GM23338 (cell line): Measurements from ENCODE around the gene OPRM1. TPM values are rescaled to one million over a fixed set of nuclear protein-coding genes. Genes with fewer than 3 reads are reported as not detected.
A peak's percentile ranks its signal among the peaks of the same experiment; 100 is the strongest.

Experiments
- ATAC-seq: fragments of 200-7000 bp; cut with Tn5 transposase; 3 replicates; pipeline ENCODE4 v1.9.1; 2020
- DNase-seq: peaks from one replicate; pipeline ENCODE4 v3.0.0-alpha.2; 2015; ENCODE audit warnings: low spot score
- H2AFZ ChIP-seq: fragments of 200-600 bp; sonication (generic); 2 replicates; pipeline ENCODE4 v1.8.0; 2016; ENCODE audit warnings: antibody characterized with exemption, mild to moderate bottlenecking, moderate library complexity
- H3F3A ChIP-seq: fragments of 200-600 bp; sonication (generic); replicated peaks from 2 replicates; pipeline ENCODE4 v1.8.0; 2017; ENCODE audit warnings: antibody characterized with exemption, mixed run types, low read depth
- H3K27ac ChIP-seq: fragments of 200-600 bp; sonication (generic); 2 replicates; pipeline ENCODE4 v1.6.1; 2016; ENCODE audit warnings: low read depth
- H3K27me3 ChIP-seq: fragments of 200-600 bp; sonication (generic); 2 replicates; pipeline ENCODE4 v1.8.0; 2016; ENCODE audit warnings: mild to moderate bottlenecking, mixed run types, moderate library complexity; ENCODE audit not compliant: insufficient read depth
- H3K36me3 ChIP-seq: fragments of 200-600 bp; sonication (generic); 2 replicates; pipeline ENCODE4 v1.8.0; 2016; ENCODE audit warnings: mild to moderate bottlenecking; ENCODE audit not compliant: insufficient read depth
- H3K4me1 ChIP-seq: fragments of 200-600 bp; sonication (generic); 2 replicates; pipeline ENCODE4 v1.8.0; 2016; ENCODE audit warnings: mild to moderate bottlenecking, moderate library complexity; ENCODE audit not compliant: insufficient read depth
- H3K4me2 ChIP-seq: fragments of 200-600 bp; sonication (generic); 2 replicates; pipeline ENCODE4 v1.7.1; 2017; ENCODE audit warnings: mixed run types
- H3K4me3 ChIP-seq: fragments of 200-600 bp; sonication (generic); 2 replicates; pipeline ENCODE4 v1.6.1; 2016; ENCODE audit warnings: mixed run types
- H3K79me2 ChIP-seq: fragments of 200-600 bp; sonication (generic); replicated peaks from 2 replicates; pipeline ENCODE4 v1.8.0; 2017; ENCODE audit warnings: mild to moderate bottlenecking; ENCODE audit not compliant: insufficient read depth
- H3K9me2 ChIP-seq: fragments of 200-600 bp; sonication (generic); 2 replicates; pipeline ENCODE4 v1.8.0; 2017; ENCODE audit not compliant: insufficient read depth
- H4K20me1 ChIP-seq: fragments of 200-600 bp; sonication (generic); replicated peaks from 2 replicates; pipeline ENCODE4 v1.8.0; 2017; ENCODE audit warnings: mild to moderate bottlenecking; ENCODE audit not compliant: insufficient read depth
- H3K27ac Mint-ChIP-seq: 2 replicates; pipeline ENCODE4 v1.8.0; 2020; ENCODE audit warnings: inconsistent platforms, mild to moderate bottlenecking, moderate library complexity, mixed read lengths
- H3K27me3 Mint-ChIP-seq: 3 replicates; pipeline ENCODE4 v1.8.0; 2022; ENCODE audit warnings: low read depth, mild to moderate bottlenecking, moderate library complexity, mixed read lengths, inconsistent platforms; ENCODE audit not compliant: insufficient read depth, poor library complexity
- H3K36me3 Mint-ChIP-seq: 3 replicates; pipeline ENCODE4 v1.8.0; 2021; ENCODE audit warnings: low read depth, mild to moderate bottlenecking, inconsistent platforms, moderate library complexity, mixed read lengths
- H3K4me1 Mint-ChIP-seq: 3 replicates; pipeline ENCODE4 v1.8.0; 2020; ENCODE audit warnings: mild to moderate bottlenecking, inconsistent platforms, mixed read lengths
- H3K4me3 Mint-ChIP-seq: 3 replicates; pipeline ENCODE4 v1.8.0; 2021; ENCODE audit warnings: moderate library complexity, mild to moderate bottlenecking, inconsistent platforms, mixed read lengths
- H3K9me3 Mint-ChIP-seq: 3 replicates; pipeline ENCODE4 v1.8.0; 2020; ENCODE audit warnings: moderate library complexity, mild to moderate bottlenecking, inconsistent platforms, mixed read lengths
- CREB1 ChIP-seq: fragments of 250-450 bp; sonication (Bioruptor Pico); IDR thresholded peaks from 2 replicates; pipeline ENCODE4 v1.5.0; 2020; ENCODE audit warnings: low read depth, mild to moderate bottlenecking, moderate library complexity
- ETS1 ChIP-seq: IDR thresholded peaks from 2 replicates; pipeline ENCODE4 v1.6.1; 2016; ENCODE audit warnings: antibody characterized with exemption
- EZH2 ChIP-seq: fragments of 200-600 bp; sonication (generic); IDR thresholded peaks from one replicate; pipeline ENCODE4 v1.8.0; 2017; ENCODE audit warnings: antibody characterized with exemption, mild to moderate bottlenecking, low read depth; ENCODE audit not compliant: unreplicated experiment
- EZH2phosphoT487 ChIP-seq: fragments of 200-600 bp; sonication (generic); IDR thresholded peaks from one replicate; pipeline ENCODE4 v1.8.1; 2018; ENCODE audit warnings: antibody characterized with exemption; ENCODE audit not compliant: unreplicated experiment
- JUNB ChIP-seq: IDR thresholded peaks from one replicate; pipeline ENCODE4 v1.6.1; 2016; ENCODE audit warnings: antibody characterized with exemption; ENCODE audit not compliant: unreplicated experiment
- NANOG ChIP-seq: IDR thresholded peaks from 2 replicates; pipeline ENCODE4 v1.6.1; 2016; ENCODE audit warnings: antibody characterized with exemption, borderline replicate concordance
- POLR2AphosphoS5 ChIP-seq: IDR thresholded peaks from 2 replicates; pipeline ENCODE4 v1.6.1; 2016; ENCODE audit warnings: antibody characterized with exemption, low read depth
- REST ChIP-seq: IDR thresholded peaks from one replicate; pipeline ENCODE4 v1.6.1; 2018; ENCODE audit warnings: antibody characterized with exemption; ENCODE audit not compliant: unreplicated experiment
- STAT1 ChIP-seq: IDR thresholded peaks from one replicate; pipeline ENCODE4 v1.6.1; 2016; ENCODE audit warnings: antibody characterized with exemption; ENCODE audit not compliant: unreplicated experiment
- ZNF114 ChIP-seq: fragments of 250-450 bp; sonication (Bioruptor Pico); IDR thresholded peaks from 2 replicates; pipeline ENCODE4 v1.5.0; 2020; ENCODE audit warnings: mild to moderate bottlenecking, moderate library complexity
- ZNF331 ChIP-seq: fragments of 250-450 bp; sonication (Bioruptor Pico); IDR thresholded peaks from 2 replicates; pipeline ENCODE4 v1.5.0; 2020; ENCODE audit warnings: low read depth, mild to moderate bottlenecking, moderate library complexity
- polyA plus RNA-seq: library from polyadenylated mRNA; unstranded; fragments of >200 nt; fragmentation: Nextera tagmentation; extraction: Ambion mirVana; gene quantifications from 2 replicates; pipeline ENCODE4 v1.2.1, GENCODE V29; 2016
- total RNA-seq: library from RNA; depleted of rRNA; stranded (reverse); fragments of >200 nt; shearing (Covaris generic); gene quantifications from 2 replicates; pipeline ENCODE4 v1.2.3, GENCODE V29; 2014
- TF ChIP-seq, protein P1 (sequence below), 2 experiments: fragments of 200-600 bp in 1 of 2; sonication (generic) in 1 of 2; conservative IDR thresholded peaks; 2 replicates each; pipeline versions ENCODE4 v1.5.1 to v1.6.1; 2016 to 2017; ENCODE audit warnings: antibody characterized with exemption in 2 of 2, low read depth in 2 of 2, mild to moderate bottlenecking in 2 of 2, moderate library complexity in 1 of 2
- TF ChIP-seq, protein P2 (sequence below): fragments of 250-450 bp; sonication (Bioruptor Pico); IDR thresholded peaks from 2 replicates; pipeline ENCODE4 v1.5.0; 2020; ENCODE audit warnings: mild to moderate bottlenecking, moderate library complexity

OPRM1 gene
- total and polyA plus RNA-seq, 2 experiments from 2014 or later = 0.52 TPM; not detected in 1

DNA sequence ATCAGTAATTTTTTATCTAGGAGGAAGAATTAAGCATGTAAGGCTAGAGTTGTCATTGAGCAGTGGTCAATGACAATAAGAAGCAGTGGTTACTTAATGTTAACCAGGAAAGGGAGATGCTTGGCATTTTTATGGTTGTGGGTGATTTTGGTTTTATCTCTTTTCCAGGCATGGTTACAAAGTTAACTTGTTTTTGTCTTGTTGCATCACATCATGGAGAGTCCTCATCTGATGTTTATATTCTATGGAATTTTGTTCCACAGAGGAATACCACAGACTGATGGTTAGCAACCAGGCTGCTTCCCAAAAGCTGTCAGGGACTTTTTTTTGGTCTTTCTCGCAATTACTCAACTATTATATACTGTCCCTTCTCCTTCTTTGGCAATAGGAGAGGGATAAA, 32.7 kb downstream of the OPRM1 start:
- TF ChIP-seq ETS1 = no peak
- no peak for TF ChIP-seq NANOG
- TF ChIP-seq EZH2phosphoT487 = no peak
- no peak for TF ChIP-seq STAT1
- TF ChIP-seq REST = no peak
- TF ChIP-seq CREB1 (CRISPR knock-in tag) = no peak
- TF ChIP-seq, protein P1, sequence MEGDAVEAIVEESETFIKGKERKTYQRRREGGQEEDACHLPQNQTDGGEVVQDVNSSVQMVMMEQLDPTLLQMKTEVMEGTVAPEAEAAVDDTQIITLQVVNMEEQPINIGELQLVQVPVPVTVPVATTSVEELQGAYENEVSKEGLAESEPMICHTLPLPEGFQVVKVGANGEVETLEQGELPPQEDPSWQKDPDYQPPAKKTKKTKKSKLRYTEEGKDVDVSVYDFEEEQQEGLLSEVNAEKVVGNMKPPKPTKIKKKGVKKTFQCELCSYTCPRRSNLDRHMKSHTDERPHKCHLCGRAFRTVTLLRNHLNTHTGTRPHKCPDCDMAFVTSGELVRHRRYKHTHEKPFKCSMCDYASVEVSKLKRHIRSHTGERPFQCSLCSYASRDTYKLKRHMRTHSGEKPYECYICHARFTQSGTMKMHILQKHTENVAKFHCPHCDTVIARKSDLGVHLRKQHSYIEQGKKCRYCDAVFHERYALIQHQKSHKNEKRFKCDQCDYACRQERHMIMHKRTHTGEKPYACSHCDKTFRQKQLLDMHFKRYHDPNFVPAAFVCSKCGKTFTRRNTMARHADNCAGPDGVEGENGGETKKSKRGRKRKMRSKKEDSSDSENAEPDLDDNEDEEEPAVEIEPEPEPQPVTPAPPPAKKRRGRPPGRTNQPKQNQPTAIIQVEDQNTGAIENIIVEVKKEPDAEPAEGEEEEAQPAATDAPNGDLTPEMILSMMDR (conservative IDR thresholded peaks at IDR 0.05; ENCODE audit: low read depth in 2 of 2) = no peak
- TF ChIP-seq JUNB = no peak
- no peak for TF ChIP-seq EZH2
- TF ChIP-seq ZNF331 (CRISPR knock-in tag) = no peak
- TF ChIP-seq, protein P2, sequence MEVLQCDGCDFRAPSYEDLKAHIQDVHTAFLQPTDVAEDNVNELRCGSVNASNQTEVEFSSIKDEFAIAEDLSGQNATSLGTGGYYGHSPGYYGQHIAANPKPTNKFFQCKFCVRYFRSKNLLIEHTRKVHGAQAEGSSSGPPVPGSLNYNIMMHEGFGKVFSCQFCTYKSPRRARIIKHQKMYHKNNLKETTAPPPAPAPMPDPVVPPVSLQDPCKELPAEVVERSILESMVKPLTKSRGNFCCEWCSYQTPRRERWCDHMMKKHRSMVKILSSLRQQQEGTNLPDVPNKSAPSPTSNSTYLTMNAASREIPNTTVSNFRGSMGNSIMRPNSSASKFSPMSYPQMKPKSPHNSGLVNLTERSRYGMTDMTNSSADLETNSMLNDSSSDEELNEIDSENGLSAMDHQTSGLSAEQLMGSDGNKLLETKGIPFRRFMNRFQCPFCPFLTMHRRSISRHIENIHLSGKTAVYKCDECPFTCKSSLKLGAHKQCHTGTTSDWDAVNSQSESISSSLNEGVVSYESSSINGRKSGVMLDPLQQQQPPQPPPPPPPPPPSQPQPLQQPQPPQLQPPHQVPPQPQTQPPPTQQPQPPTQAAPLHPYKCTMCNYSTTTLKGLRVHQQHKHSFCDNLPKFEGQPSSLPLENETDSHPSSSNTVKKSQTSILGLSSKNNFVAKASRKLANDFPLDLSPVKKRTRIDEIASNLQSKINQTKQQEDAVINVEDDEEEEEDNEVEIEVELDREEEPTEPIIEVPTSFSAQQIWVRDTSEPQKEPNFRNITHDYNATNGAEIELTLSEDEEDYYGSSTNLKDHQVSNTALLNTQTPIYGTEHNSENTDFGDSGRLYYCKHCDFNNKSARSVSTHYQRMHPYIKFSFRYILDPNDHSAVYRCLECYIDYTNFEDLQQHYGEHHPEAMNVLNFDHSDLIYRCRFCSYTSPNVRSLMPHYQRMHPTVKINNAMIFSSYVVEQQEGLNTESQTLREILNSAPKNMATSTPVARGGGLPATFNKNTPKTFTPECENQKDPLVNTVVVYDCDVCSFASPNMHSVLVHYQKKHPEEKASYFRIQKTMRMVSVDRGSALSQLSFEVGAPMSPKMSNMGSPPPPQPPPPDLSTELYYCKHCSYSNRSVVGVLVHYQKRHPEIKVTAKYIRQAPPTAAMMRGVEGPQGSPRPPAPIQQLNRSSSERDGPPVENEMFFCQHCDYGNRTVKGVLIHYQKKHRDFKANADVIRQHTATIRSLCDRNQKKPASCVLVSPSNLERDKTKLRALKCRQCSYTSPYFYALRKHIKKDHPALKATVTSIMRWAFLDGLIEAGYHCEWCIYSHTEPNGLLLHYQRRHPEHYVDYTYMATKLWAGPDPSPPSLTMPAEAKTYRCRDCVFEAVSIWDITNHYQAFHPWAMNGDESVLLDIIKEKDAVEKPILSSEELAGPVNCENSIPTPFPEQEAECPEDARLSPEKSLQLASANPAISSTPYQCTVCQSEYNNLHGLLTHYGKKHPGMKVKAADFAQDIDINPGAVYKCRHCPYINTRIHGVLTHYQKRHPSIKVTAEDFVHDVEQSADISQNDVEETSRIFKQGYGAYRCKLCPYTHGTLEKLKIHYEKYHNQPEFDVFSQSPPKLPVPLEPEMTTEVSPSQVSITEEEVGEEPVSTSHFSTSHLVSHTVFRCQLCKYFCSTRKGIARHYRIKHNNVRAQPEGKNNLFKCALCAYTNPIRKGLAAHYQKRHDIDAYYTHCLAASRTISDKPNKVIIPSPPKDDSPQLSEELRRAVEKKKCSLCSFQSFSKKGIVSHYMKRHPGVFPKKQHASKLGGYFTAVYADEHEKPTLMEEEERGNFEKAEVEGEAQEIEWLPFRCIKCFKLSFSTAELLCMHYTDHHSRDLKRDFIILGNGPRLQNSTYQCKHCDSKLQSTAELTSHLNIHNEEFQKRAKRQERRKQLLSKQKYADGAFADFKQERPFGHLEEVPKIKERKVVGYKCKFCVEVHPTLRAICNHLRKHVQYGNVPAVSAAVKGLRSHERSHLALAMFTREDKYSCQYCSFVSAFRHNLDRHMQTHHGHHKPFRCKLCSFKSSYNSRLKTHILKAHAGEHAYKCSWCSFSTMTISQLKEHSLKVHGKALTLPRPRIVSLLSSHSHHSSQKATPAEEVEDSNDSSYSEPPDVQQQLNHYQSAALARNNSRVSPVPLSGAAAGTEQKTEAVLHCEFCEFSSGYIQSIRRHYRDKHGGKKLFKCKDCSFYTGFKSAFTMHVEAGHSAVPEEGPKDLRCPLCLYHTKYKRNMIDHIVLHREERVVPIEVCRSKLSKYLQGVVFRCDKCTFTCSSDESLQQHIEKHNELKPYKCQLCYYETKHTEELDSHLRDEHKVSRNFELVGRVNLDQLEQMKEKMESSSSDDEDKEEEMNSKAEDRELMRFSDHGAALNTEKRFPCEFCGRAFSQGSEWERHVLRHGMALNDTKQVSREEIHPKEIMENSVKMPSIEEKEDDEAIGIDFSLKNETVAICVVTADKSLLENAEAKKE (CRISPR knock-in tag) = no peak
- TF ChIP-seq POLR2AphosphoS5 = no peak
- no peak for TF ChIP-seq ZNF114
- Mint-ChIP-seq H3K27me3 (no peaks in the 10 kb centered on the region), H3K36me3 (no peaks in the 10 kb centered on the region), H3K9me3 (no peaks in the 10 kb centered on the region), H3K27ac (no peak overlapping the region), H3K4me3 (no peak overlapping the region), H3K4me1 (no peaks in the 10 kb centered on the region)
- Histone ChIP-seq H2AFZ (peak overlapping the region; percentile 45; the same call in 1 of the 2 replicates), H3K9me2 (no peaks in the 10 kb centered on the region), H3F3A (no peaks in the 10 kb centered on the region), H3K36me3 (no peaks in the 10 kb centered on the region), H3K4me3 (no peak overlapping the region), H4K20me1 (no peaks in the 10 kb centered on the region), H3K4me1 (no peaks in the 10 kb centered on the region), H3K27me3 (no peaks in the 10 kb centered on the region), H3K27ac (no peak overlapping the region), H3K4me2 (no peak overlapping the region), H3K79me2 (no peaks in the 10 kb centered on the region)
- DNase-seq (no peak), ATAC-seq (no peak)
